ENCODE data around the gene RPL37A.
A peak's percentile ranks its signal among the peaks of the same experiment; 100 is the strongest.

Gene RPL37A

DNA sequence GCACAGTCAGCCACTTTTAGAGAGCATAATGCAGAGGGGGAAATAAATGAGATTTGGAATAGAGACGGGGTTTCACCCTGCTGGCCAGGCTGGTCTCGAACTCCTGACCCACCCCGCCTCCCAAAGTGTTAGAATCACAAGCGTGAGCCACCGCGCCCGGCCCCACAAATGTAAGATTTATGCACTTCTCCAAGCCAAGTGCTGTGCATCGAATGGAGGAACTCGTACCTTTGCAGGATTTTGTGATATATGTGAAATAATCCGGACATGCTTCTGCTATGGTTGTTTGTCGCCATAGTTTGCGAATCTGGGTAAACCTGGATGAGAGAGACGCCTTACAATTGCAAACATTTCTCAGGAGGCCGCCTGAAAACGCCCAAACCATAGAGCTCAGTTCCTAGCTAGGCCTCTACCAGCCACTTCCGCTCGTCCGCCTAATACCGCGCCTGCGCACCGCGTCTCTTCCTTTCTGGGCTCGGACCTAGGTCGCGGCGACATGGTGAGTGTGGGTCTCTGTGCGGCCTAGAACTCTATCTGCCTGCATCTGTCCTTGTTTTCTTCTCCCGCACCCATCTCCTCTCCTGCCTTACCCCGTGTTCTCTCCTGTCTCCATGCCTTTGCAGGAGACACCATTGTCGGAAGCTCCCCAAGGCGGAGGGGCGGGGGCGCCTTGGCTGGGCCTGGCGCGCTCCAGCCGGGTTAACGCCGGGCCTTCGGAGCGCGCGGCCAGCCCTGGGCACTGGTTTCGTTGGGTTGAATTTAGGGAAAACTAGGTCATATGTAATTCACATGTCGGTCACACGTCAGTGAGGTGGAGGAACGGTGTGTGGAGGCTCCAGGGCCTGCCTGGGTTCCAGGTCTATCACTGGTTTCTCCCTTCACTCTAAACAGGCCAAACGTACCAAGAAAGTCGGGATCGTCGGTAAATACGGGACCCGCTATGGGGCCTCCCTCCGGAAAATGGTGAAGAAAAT, at the start of gene RPL37A:
RPL37A (plus strand) TSS at position 466 of the 974 bp plus-strand sequence; CDS start at position 497, 31 bp downstream.
- peak; percentile 98 for DNase-seq

DNA sequence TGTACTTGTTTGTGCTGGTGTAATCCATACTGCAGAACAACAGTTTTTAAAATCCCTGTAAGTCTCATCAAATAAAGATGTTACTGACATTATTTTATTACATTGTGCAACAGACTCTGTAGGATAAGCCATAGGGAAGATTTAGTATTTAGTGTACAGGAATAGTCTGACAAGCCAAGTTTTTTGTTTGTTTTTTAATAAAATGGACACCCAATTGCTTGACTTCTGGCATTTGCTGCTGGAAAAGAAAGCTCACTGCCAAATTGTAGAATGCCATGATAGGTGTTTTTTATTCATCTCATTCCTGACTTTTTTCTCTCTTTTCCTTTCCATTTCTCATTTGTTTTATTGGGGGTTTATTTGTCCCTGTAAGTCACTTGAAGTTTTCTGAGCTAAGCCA, 48.3 kb upstream of the RPL37A start:
- no peak for DNase-seq

DNA sequence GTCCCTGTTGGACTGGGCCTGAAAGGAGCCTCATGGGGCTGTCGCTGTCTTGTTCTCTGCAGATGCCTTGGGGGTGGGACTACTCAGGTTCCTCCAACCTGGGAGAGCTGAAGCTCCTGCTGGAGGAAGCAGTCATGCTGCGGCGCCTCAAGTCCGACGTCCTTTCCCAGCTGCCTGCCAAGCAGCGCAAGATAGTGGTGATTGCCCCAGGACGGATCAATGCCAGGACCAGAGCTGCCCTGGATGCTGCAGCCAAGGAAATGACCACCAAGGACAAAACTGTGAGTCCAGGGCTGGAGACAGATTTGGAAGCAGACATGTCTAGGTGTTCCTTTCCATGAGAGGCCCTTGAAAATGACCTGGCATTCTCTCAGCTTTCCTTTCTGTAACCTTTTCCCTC, 47.9 kb upstream of the RPL37A start:
- DNase-seq = no peak

DNA sequence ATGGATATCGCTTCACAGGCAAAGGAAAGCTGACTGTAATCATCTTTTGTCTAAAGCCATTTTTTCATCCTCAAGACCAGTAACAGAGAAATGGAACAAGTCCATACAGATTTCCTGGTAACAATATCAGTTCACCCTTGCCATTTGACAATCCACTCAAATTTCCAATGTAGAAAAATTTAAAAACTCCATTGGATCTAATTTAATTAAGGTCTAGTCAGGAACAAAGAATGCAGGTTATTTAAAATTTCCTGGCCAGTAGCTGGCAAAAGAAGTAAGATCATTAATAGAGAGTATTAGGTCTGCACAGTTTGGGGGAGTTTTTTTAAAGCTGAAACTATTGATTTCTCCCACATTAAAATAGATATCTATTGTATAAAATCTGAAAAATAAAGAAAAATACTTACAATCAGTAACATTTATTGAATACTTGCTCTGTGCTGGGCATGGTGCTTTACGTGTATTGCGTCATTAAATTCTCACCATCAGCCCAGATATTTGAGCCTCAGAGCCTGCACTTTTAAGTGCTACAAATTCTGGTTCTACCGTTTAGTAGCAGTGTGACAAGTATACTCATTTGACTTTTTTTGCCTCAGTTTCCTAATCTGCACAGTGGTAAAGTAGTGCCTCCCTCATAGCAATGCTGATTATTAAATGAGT, 44.6 kb upstream of the RPL37A start:
- no peak for DNase-seq

DNA sequence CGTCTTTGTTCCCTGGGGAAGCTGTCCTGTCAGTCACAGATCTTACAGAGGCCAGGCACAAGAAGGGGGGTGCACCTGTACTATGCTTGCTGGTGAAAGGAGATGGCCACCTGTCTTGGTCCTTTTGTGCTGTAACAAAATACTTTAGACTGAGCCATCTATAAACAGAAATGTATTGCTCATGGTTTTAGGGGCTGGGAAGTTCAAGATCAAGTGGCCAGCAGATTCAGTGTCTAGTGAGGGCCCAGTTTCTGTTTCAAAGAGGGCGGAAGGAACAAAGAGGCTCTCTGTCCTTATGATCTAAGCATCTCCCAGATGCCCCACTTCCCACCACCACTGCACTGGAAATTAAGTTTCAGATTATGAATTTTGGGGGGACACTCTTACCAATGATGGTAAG, 35.5 kb upstream of the RPL37A start:
- no peak for DNase-seq

DNA sequence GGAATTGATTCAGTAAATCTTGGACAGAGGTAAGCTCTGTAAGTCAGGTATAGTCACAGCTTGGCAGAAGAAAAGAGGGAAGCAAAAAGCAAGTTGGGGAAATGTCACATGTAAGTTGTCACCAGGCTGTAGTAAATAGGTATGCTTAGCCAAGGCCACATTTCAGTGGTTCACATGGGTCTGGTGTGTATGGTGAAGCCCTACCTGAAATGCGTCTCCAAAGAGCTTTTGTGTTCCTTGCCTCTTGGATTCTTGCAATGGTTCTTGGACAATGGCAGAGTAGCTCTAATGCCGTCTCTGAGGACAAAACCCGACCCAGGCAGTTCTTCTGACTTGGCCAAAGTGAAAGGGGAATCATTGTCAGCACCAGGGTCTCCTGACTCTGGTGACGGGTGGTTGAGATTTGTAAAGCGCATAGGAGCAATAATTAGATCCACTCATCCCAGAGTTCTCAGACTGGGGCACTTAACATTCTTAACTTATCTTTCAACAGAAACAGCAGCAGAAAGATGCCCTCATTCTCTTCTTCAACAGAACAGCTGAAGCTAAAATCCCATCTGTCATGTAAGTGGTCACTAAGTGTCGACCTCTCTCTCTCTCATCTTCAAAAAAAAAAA, 34.4 kb upstream of the RPL37A start:
- DNase-seq = no peak

DNA sequence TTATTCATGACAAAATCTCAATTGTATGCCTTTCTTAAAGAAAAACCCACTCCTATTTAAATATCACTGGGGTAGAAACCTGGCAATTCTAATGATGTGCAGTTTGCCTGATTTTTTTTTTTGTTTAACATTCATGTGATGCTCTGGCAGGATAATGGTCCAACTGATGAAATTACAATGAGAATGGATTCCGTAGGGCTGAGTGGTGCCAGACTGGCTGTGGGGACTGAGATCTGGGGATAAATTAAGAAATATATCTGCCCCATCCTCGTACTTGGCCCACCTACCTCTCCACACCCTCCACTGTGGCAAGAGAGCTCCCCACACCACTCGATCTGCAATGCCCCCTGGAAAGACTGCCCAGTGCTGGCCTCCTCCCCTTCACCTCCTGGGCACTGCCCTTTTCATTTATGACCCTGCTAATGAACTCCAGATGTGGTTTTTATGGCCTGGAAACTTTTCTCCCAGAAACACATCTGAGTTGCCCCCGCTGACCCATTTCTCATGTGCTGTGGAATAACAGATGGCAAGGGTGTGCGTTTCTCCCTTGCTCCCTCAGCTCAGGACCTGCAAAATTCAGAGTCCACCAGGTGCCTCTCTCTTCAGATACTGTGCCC, 33.0 kb upstream of the RPL37A start:
- DNase-seq = no peak

DNA sequence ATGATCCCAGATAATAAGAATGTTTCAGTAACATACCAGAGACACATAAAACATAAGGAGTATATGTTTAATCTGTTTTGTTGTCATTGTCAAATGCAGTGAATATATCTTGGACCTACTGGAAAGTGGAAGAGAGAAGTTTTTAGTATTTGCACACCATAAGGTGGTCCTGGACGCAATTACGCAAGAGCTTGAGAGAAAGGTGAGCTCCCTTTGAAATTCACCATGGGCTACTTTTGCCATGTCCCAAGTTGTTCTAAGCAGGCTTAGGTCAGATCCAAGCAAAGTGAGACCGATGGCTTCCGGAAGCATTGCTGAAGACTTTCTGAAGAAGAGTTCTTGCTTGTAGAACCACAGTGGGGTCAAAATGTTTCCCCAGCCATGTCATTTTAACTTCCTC, 30.8 kb upstream of the RPL37A start:
- DNase-seq = no peak

DNA sequence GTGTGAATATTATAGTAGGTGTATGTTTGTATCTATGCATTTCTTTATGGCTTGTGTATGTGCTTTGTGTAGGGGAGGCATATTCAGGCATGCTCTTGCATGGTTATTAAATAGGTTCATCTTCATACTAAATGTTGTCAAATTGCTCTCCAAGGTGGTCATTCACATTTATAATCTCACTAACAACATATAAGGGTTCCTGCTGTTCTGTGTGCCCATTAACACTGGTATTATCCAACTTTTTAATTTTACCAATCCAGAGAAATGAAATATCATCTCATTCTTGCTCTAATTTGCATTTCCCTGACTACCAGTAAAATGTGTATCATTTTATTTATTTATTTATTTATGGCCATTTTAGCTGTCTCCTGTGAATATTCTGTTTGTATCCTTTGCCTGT, 29.0 kb upstream of the RPL37A start:
- no peak for DNase-seq

DNA sequence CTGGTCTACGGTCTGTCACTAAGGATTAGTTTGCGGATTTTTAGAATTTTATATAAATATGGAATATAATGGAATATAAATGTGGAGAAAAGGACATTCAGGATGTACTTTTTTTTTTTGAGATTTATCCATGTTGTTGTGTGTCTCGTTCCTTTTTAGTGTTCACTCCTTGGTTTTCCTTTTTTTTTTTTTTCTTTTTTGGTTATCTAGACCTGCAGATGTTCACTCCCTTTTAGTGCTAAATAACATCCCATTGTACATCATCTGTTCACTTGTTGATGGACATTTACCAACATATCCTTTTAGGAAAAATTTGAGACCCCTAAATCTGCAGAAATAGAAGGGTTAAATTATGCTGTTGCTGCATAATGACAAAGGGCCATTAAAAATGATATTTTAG, 25.5 kb upstream of the RPL37A start:
- DNase-seq = no peak

DNA sequence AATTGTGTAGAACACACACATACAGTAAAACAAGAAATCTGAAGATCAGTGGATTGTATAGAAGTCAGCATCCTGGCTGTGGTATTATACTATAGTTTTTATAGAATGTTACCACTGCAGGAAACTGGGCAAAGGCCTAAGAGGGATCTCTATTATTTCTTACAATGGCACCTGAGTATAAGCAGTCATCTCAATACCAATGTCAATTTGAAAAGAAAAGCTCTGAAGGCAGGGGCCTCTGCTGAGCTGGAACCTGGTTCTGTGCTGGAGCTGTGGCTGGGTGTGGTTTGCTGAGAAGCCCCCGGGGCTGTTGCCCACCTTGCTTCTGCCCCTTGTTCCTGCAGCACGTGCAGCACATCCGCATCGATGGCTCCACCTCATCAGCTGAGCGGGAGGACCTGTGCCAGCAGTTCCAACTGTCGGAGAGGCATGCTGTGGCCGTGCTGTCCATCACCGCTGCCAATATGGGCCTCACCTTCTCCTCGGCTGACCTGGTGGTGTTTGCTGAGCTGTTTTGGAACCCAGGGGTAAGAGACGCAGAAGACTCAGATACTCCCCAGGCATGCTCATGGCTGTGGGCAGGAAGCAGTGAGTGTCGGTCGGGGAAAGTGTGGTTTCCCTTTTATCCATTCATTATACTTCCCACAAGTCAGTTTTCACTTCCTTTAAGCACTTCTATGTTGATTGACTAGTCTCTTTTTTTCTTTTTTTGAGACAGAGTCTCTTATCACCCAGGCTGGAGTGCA, 23.5 kb upstream of the RPL37A start:
- no peak for DNase-seq

DNA sequence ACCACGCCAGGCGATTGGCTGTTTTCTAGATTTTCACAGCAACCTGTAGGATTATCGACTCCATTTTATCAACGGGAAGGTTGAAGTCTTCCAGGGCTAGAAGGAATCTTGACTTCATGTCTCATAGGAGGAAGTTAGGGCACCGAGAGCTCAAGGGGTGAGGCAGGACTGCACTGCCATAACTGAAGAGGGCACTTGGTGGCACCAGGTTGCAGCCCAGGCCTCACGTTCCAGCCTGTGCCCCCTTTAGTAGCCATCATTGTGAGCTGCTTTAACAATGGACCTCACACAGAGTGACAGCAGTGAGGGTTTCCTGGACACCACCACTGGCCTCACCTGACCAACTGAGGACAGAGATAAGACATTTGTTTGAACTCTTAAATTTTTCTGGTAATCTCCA, 22.9 kb upstream of the RPL37A start:
- no peak for DNase-seq

DNA sequence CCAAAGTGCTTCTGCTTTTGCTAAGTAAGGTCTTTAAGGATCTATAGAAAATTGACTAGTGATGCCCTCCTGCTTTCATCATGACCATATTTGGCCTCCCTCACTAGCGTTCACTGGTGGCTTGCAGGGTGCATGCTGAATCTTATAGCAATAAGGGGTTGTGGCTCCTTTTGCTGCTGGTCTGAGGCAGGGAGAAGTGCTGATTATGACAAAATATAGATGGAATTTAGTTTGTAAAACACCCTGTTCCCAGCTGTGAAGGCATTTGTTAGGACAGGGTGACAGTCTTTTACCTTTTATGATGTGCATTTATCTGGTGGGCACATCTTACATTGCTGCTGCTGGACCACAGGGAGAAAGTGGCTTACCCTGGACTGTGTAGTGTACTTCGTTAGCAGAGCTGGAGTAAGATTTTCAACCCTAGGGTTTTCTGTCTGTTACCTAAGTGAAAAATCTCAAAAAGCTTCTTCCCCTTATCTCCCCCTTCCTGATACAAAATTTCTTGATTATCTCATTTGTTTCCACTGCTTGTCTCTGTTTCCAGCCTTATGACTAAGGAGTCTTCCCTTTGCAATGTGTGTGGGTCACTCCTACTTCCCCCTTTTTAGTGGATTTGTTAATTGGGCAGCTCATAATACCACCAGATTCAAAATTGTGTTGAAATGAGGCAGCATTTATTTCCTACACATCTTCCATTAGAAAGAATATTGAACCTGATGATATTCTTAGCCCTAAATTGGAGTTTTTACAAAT, 21.2 kb upstream of the RPL37A start:
- no peak for DNase-seq

DNA sequence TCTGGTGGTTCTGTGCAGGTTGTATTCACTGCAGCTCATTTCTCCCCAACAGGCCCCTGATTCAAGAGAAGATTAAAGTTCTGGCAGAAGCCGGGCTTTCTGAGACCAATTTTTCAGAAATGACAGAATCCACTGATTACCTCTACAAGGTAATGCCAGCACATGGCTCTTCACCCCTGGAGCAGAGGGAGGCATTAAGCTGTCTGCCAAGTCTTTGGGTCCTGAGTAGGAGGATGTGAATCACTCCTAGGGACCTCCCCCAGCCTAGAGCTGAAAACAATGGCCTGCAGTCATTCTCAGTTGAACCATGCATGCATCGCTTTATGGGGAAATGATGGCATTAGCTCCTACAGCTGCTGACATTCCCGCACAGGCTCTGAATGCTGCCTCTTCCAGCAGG, 20.5 kb upstream of the RPL37A start:
- DNase-seq = no peak

DNA sequence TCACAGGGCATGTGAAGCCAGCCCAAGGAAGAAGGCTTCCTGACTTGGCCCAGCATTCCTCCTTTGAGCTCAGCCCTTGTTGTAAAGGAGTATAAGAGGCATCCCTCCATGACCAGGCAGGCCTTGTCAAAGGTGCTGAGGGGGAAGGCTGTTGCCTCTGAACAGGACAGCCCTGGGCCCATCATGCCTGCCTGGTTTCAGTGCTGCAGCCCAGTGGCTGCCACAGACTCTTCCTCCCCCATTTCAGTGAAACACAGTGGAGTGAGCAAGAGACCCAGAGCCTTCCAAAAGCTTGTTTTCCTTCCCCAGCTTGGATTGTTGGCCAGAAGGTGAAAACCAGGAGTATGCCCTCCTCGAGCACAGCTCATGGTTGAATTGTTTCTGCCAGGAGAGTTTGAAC, 19.9 kb upstream of the RPL37A start:
- no peak for DNase-seq

DNA sequence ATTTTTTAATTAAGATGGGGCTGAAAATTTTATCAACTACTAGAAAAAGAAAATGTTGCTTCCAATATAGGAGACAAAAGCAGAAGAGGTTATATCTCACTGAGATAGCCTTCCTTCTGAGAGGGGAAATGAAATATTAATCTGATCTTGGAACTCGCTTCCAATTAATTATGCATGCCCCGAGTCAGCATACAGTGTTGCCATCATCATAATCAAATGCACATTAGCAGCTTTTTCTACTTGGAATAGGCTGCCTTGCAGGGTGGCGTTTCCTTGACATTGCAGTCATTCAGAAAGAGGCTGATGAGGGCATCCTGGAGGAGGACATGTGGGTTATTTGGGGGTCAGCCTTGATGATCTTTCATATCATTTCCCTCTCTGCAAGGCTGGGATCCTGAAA, 18.4 kb upstream of the RPL37A start:
- no peak for DNase-seq

DNA sequence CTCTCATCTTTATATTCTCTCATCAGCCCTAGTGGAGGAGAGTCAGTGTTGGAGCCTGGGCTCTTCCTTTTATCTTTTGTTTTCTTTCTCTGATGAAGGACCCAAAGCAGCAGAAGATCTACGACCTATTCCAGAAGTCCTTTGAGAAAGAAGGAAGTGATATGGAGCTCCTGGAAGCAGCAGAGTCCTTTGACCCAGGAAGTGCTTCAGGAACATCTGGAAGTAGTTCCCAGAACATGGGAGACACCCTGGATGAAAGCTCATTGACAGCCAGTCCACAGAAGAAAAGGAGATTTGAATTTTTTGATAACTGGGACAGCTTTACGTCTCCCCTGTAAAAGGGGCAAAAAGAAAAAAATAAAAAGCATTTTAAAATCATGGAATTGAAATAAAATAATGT, 16.0 kb upstream of the RPL37A start:
- no peak for DNase-seq

DNA sequence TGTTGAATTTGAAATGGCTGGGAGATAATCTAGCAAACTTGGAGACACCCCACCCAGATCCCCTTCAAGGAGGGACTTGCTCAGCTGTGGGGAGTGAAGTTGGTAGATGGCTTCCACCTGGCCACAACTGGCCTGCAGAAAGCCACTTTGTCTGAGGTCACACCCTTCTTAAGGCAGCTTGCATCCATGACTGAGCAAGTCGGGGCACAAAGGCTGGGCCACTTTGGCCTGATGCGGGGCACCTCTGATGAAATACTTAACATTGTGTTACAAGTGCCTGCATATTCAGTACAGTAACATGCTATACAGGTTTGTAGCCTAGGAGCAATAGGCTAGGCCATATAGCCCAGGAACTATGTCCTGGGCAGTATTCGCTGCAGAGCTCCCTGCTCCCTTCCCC, 13.4 kb upstream of the RPL37A start:
- DNase-seq = no peak

DNA sequence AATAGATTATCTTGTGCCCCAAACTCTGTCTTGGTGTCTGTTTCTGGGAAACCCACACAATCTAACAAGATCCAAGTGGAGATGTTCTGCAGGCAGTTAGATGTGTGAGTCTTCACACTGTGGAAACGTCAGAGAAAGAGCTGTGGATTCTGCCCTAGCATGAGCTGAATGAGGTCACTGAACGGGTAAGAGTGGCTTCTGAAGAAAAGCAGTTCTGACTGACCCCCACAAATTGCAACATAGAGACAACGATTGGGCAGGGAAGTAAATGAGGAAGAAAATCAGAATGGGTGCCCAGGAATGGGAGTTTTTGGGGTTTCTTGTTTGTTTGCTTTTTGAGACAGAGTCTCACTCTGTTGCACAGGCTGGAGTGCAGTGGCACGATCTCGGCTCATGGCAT, 12.9 kb upstream of the RPL37A start:
- no peak for DNase-seq

DNA sequence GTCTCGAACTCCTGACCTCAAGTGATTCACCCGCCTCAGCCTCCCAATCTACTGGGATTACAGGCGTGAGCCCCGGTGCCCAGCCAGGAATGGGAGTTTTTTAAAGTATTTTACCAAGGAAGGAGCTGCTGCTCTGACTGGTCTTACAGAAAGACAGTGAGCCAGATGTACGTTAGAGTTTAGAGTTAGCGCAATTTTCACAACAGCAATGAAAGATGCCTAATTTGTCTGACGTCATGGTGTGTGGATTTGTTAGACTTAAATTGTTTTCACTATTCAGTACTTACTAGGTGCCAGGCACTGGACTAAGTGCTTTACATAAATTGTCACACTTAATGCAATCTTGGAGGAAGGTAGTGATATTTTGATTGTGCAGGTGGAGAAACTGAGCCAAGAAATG, 12.4 kb upstream of the RPL37A start:
- DNase-seq = no peak

DNA sequence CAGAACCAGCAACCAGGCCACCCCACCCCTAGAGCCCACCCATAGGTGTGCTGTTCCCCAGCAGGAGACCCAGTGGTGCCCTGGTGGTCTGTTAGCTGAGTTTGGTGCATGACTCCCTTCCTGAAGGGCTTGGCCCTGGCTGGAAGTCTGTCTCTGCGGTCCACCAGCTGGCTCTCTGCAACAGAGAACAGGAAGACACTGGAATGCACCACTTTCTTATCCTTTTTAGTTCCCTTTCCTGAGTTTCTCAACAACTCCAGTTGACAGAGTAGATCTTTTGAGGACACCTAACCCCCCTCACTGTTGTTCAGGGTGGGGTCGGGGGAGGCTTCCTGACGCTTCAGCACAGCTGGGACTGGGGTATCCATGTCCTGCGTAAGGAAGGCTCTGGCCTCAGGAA, 11.9 kb upstream of the RPL37A start:
- DNase-seq = no peak

DNA sequence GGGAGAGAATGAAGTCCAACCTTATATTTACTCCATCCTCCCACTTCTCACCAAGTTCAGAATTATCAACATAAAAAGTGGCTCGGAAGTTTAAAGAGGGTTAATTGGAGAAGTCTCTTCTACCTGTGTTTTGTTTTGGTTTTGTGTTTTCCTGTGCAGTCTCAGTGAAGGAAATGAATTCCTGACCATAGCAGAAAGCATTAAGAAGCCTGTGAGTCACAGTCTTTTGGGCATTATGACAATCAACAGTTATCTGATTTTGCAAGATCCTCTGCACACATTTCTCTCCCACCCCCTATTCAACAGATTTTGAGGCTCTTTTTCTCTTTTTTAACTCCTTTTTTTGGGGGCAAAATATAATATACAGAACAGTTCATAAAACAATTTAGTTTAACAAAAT, 8.6 kb upstream of the RPL37A start:
- DNase-seq = no peak

Measured in NCI-H1694 treated with DMSO at 0.1 percent for 48 hours (cell line).